Activated T-cell treated with anti-CD3 and anti-CD28 coated beads, Interleukin-2, amount 50 U/mL, for 4 hours (primary cell): ENCODE data around the gene GSG1L2. TPM values are rescaled to one million over a fixed set of nuclear protein-coding genes. Genes with fewer than 3 reads are reported as not detected.

Experiments used
- ATAC-seq, 2 donors: fragments of 200-7000 bp; cut with Tn5 transposase; one replicate each; pipeline ENCODE4 v1.10.0; 2021
- DNase-seq: peaks from one replicate; pipeline ENCODE4 v3.0.0-alpha.2; 2020
- H3K27me3 Mint-ChIP-seq: one replicate; pipeline ENCODE4 v1.8.0; 2021; ENCODE audit warnings: low read depth, mixed read lengths
- H3K36me3 Mint-ChIP-seq: one replicate; pipeline ENCODE4 v1.8.0; 2022; ENCODE audit warnings: mixed read lengths; ENCODE audit not compliant: insufficient read depth
- H3K4me1 Mint-ChIP-seq: one replicate; pipeline ENCODE4 v1.8.0; 2021; ENCODE audit warnings: low read depth, mixed read lengths
- H3K4me3 Mint-ChIP-seq: one replicate; pipeline ENCODE4 v1.8.0; 2021; ENCODE audit warnings: mild to moderate bottlenecking, moderate library complexity, mixed read lengths
- H3K9me3 Mint-ChIP-seq: one replicate; pipeline ENCODE4 v1.8.0; 2021; ENCODE audit warnings: mixed read lengths
- total RNA-seq, 3 donors: library from RNA; stranded (reverse); gene quantifications; one replicate each; pipeline ENCODE4 v1.2.1, GENCODE V29; 2021

The GSG1L2 gene
- total RNA-seq, 3 donors from 2014 or later = not detected

DNA sequence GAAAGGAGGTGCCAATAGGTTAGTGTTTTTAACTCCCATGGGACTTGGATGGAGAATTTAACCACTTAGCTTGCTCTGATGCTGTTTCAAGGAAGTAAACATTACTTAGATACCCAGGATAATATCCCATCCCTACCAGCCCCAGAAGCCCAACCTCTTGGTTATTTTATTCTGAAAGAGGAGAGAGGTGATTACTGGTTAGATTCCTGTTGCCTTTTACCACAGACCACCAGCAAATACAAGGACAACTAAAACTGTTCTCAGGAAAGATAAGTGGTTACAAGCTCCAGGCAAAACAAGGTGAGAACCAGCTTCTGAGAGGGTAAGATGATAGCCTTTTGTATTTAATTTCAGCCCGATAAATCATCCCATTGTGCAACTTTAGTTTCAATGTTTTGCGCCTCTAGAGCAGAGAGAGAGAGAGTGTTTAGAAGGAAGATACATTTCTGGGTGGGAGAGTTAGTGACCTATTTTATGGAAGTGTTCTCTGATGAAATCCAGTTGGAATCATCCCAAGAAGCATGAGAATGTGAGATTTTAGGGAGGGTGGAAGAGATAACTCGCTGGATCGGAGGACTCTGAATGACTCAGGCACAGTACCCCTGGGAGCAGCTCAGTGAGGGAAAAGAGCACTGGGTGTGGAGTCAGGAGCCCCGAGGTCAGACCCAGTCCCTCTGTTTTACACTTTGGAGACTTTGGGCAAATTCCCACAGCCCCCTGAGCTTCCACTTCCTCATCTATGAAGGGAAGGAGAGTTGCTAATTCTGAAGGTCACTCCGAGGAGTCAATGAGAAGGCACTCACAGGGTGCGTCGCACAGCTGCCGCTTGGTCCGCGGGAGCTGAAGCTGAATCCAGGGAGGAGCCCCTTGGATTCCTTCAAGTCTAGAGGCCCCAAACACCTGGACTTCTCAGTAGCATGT, 15.9 kb upstream of the GSG1L2 start:
- DNase-seq (no peak), ATAC-seq (no peak)
- no peak overlapping the region for H3K4me3 Mint-ChIP-seq
- no peaks in the 10 kb centered on the region for H3K9me3 Mint-ChIP-seq
- no peaks in the 10 kb centered on the region for H3K4me1 Mint-ChIP-seq
- H3K27me3 Mint-ChIP-seq = peaks cover 6% of the 10 kb centered on the region
- H3K36me3 Mint-ChIP-seq = no peaks in the 10 kb centered on the region

DNA sequence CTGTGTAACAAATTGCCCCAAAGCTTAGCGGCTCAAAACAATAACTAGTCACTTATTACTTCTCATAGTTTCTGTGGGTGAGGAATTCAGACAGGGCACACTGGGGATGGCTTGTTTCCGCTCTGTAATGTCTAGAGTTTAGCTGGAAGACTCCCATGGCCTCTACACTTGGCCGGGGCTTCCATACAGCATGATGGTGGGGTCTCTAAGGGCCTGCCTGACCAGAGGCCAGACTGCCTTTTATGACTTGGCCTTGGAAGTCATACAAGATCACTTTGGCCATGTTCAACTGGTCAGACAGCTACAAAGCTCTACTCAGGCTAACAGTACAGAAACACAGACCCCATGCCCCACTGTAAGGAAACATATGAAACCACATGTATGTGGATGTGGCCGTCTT, 12.0 kb upstream of the GSG1L2 start:
- no peak overlapping the region for H3K4me3 Mint-ChIP-seq
- no peaks in the 10 kb centered on the region for H3K4me1 Mint-ChIP-seq
- peaks cover 6% of the 10 kb centered on the region for H3K27me3 Mint-ChIP-seq
- H3K36me3 Mint-ChIP-seq = no peaks in the 10 kb centered on the region
- no peak for DNase-seq
- H3K9me3 Mint-ChIP-seq = no peaks in the 10 kb centered on the region
- ATAC-seq = no peak

DNA sequence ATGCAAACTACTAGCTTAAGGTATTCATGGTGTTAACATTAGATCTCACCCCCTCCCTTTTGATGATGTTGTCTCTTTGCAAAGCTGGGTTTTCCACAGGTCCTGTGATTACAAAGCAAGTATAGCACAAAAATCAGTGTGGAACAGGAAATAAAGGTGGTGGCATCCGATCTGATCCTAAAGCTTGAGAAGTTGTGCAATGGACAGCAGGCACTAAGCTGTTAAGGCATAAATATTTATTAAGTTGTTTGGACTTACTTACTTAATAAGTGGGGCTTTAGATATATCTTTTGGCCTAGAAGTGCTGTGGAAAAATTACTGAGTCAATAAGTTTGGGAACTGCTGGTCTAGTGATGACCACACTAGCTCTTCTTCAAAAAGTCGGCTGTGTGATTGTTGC, 8.8 kb upstream of the GSG1L2 start:
- ATAC-seq = no peak
- H3K36me3 Mint-ChIP-seq = no peaks in the 10 kb centered on the region
- no peak for DNase-seq
- H3K27me3 Mint-ChIP-seq = peaks cover 8% of the 10 kb centered on the region
- H3K9me3 Mint-ChIP-seq = no peaks in the 10 kb centered on the region
- no peaks in the 10 kb centered on the region for H3K4me1 Mint-ChIP-seq
- H3K4me3 Mint-ChIP-seq = no peak overlapping the region

DNA sequence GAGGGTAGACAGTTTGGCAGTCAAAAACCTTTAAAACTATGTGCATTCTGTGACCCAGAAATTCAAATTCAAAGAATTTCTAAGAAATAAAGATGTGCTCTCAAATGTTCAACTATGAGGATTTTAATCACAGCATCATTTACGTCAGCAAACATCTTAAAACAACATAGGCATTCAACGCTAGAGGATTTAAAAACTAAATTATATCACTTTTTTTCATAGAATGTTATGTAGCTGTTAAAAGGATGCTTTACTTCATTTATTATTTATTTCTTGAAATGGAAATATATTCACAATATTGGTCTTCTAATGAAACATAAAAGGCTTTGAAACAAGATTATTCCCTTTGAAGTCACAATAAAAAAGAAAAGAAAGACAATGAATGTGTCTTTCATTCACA, 7.5 kb upstream of the GSG1L2 start:
- ATAC-seq (no peak), DNase-seq (no peak)
- Mint-ChIP-seq H3K4me1 (no peaks in the 10 kb centered on the region), H3K4me3 (no peak overlapping the region), H3K9me3 (no peaks in the 10 kb centered on the region), H3K36me3 (no peaks in the 10 kb centered on the region), H3K27me3 (peaks cover 9% of the 10 kb centered on the region)

GRCh38 chr17:9828296-9829295, 6.7 kb upstream of the GSG1L2 start:
- ATAC-seq = no peak
- DNase-seq = no peak
- Mint-ChIP-seq H3K9me3 (no peaks in the 10 kb centered on the region), H3K36me3 (no peaks in the 10 kb centered on the region), H3K4me3 (no peak overlapping the region), H3K4me1 (no peaks in the 10 kb centered on the region), H3K27me3 (peaks cover 9% of the 10 kb centered on the region)

DNA sequence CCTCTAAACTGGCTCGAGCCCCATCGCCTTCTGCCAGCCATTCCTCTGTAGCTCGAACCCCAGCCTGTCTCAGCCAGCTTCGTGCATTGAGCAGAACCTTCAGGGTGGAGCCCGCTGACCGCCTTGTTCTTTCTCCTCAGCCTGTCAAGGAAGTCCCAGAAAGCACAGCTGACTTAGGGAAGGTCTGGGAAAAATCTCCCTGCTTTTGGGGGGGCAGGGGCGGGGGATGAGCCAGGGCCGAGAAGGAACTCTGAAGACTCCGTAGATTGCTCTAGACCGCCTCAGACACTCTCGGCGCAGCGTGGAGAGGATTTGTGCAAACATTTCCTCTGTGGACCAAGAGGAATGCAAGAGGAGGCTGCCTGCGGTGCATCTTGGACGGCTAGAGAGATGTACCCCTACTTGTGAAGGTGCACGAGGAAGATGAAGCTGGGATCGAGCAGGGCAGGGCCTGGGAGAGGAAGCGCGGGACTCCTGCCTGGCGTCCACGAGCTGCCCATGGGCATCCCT, 3.8 kb upstream of the GSG1L2 start, which contains the start of gene GLP2R:
GLP2R (plus strand) TSS at position 284 of the 510 bp plus-strand sequence; CDS start at position 424, 140 bp downstream.
- Mint-ChIP-seq H3K27me3 (peaks cover 14% of the 10 kb centered on the region), H3K9me3 (peaks cover 4% of the 10 kb centered on the region), H3K4me3 (no peak within 1 kb of the TSS), H3K36me3 (no peaks in the 10 kb centered on the region), H3K4me1 (no peaks in the 10 kb centered on the region)
- ATAC-seq (no peak), DNase-seq (no peak)

DNA sequence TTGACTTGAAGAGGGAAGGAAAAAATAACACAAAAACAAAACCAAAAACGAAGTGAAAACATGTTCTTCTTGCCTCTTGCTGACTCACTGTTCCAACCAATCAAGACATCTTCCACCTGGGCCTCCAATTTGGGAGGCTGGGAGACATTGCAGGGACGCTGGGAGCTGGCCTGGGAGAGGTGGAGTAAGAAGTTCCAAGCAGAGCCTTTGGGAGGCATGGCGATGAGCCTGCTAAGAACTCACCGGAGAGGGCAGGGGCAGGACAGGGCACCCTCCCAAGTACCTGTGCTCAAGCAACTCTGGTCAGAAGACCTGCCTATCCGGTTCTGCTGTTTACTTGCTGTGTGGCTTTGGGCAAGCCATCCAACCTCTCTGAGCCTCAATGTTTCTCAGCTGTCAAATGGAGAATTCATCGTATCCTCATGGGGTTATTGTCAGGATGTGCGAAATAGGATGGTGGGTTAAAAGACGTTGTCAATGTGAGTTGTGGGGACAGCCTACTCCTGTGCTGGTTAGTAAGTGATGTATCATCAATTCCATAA, 3.0 kb upstream of the GSG1L2 start:
- H3K36me3 Mint-ChIP-seq = no peaks in the 10 kb centered on the region
- H3K4me1 Mint-ChIP-seq = no peaks in the 10 kb centered on the region
- peaks cover 17% of the 10 kb centered on the region for H3K27me3 Mint-ChIP-seq
- H3K9me3 Mint-ChIP-seq = peaks cover 4% of the 10 kb centered on the region
- DNase-seq (no peak), ATAC-seq (no peak)
- no peak overlapping the region for H3K4me3 Mint-ChIP-seq

DNA sequence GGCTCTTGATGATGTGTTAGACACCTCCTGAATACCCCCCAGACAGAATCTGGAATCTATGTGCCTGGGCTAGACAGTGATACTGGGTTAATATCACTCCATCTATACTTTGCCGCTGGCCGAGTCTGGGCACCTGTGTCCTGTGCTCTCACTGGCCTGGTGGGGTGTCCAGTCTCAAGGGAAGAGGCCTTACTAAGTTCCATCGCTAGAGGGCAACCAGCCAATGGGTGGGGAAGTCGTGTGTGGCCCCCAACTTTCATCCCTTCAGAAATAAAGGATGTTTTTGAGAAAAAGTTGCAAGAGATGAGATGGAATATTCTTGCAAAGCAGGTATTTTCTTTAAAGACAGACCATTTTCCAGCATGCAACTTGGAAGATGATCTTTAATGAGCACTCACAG, 2.2 kb upstream of the GSG1L2 start:
- Mint-ChIP-seq H3K36me3 (no peaks in the 10 kb centered on the region), H3K4me3 (no peak overlapping the region), H3K4me1 (no peaks in the 10 kb centered on the region), H3K9me3 (peaks cover 4% of the 10 kb centered on the region), H3K27me3 (peaks cover 19% of the 10 kb centered on the region)
- ATAC-seq = no peak
- no peak for DNase-seq

DNA sequence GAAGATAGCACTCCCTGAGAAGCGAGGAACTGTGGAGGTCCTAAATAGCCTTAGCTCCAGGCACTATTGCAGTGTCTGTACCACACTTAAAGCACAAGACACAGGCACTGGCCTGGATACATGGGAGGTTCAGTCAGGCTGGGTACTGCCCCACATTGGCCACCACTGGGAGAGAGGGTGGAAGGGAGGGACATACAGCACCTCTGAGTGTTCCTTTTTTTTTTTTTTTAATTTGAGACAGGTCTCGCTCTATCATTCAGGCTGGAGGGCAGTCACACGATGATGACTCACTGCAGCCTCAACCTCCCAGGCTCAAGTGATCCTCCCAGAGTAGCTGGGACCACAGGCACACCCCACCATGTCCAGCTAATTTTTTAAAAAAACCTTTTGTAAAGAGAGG, 1.4 kb downstream of the GSG1L2 start:
- DNase-seq = no peak
- H3K36me3 Mint-ChIP-seq = no peaks in the 10 kb centered on the region
- no peaks in the 10 kb centered on the region for H3K4me1 Mint-ChIP-seq
- no peak for ATAC-seq
- no peak overlapping the region for H3K4me3 Mint-ChIP-seq
- peaks cover 11% of the 10 kb centered on the region for H3K27me3 Mint-ChIP-seq
- peaks cover 4% of the 10 kb centered on the region for H3K9me3 Mint-ChIP-seq

GRCh38 chr17:9818760-9819159, 3.1 kb downstream of the GSG1L2 start:
- no peaks in the 10 kb centered on the region for H3K4me1 Mint-ChIP-seq
- H3K36me3 Mint-ChIP-seq = no peaks in the 10 kb centered on the region
- ATAC-seq (no peak), DNase-seq (no peak)
- H3K9me3 Mint-ChIP-seq = peaks cover 4% of the 10 kb centered on the region
- peaks cover 10% of the 10 kb centered on the region for H3K27me3 Mint-ChIP-seq
- no peak overlapping the region for H3K4me3 Mint-ChIP-seq

DNA sequence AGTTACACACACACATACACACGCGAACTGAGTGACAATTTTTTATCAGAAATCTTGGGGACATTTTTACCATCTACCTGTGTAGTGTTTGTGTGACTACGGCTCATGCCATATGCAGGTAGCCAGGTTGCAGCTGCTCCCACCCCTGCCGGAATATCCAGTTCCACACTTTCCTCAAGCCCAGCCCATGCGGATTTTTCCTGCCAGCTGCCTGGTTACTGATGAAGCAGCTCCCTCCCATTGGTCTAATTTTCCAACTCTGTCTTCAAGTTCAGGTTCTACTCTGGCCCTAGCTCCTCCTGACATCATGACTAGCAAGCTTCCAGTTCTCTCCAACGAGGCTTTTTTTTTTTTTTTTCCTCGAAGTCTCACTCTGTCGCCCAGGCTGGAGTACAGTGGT, 4.8 kb downstream of the GSG1L2 start:
- DNase-seq (no peak), ATAC-seq (no peak)
- H3K27me3 Mint-ChIP-seq = peaks cover 4% of the 10 kb centered on the region
- H3K4me3 Mint-ChIP-seq = no peak overlapping the region
- no peaks in the 10 kb centered on the region for H3K4me1 Mint-ChIP-seq
- no peaks in the 10 kb centered on the region for H3K9me3 Mint-ChIP-seq
- no peaks in the 10 kb centered on the region for H3K36me3 Mint-ChIP-seq

GRCh38 chr17:9816472-9816871, 5.4 kb downstream of the GSG1L2 start:
- no peak for ATAC-seq
- Mint-ChIP-seq H3K36me3 (no peaks in the 10 kb centered on the region), H3K4me3 (no peak overlapping the region)

GRCh38 chr17:9814337-9814945, 7.4 kb downstream of the GSG1L2 start:
- H3K4me3 Mint-ChIP-seq = no peak overlapping the region
- no peak for ATAC-seq
- H3K4me1 Mint-ChIP-seq = no peaks in the 10 kb centered on the region

More at GRCh38 chr17:9816472-9816871, 5.4 kb downstream of the GSG1L2 start:
- H3K9me3 Mint-ChIP-seq = no peaks in the 10 kb centered on the region
- H3K27me3 Mint-ChIP-seq = peaks cover 4% of the 10 kb centered on the region
- no peaks in the 10 kb centered on the region for H3K4me1 Mint-ChIP-seq
- no peak for DNase-seq

DNA sequence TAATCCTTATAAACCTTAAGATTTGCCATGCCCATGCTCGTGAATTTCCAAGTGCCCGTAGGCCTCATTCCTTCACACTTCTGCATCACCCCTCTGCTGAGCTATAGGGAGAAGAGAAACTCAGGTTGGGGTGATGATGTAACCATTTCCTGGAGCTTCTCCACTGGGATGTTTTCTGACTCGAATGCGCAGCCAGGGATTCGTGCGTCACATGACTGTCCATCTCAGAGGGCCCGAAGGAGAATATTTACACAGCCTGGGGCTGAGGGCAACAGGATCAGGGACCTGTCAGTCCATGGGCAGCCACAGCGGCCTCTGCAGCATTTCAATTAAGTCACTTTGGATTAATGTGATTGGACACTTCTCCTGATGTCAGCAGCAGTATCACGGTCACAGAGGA, 8.7 kb downstream of the GSG1L2 start:
- ATAC-seq (no peak), DNase-seq (no peak)
- Mint-ChIP-seq H3K36me3 (no peaks in the 10 kb centered on the region), H3K9me3 (no peaks in the 10 kb centered on the region), H3K4me1 (no peaks in the 10 kb centered on the region), H3K27me3 (no peaks in the 10 kb centered on the region), H3K4me3 (no peak overlapping the region)

More at GRCh38 chr17:9814337-9814945, 7.4 kb downstream of the GSG1L2 start:
- Mint-ChIP-seq H3K9me3 (no peaks in the 10 kb centered on the region), H3K36me3 (no peaks in the 10 kb centered on the region), H3K27me3 (peaks cover 2% of the 10 kb centered on the region)
- DNase-seq = no peak
